Right lobe of liver (tissue), 4 donors: ENCODE results near the gene EDA.

ENCODE experiments used
- POLR2A ChIP-seq: fragments of 450-650 bp; IDR thresholded peaks from one replicate; pipeline ENCODE4 v1.6.1; 2017; ENCODE audit warnings: antibody characterized with exemption, mild to moderate bottlenecking
- TF ChIP-seq, protein P1 (sequence below), 4 donors: fragments of 200-600 bp in 3 of 4; fragments of 450-650 bp in 1 of 4; IDR thresholded peaks; one replicate each; pipeline versions ENCODE4 v1.5.1 to v1.8.0; 2016 to 2022; ENCODE audit warnings: antibody characterized with exemption in 4 of 4, mild to moderate bottlenecking in 2 of 4
- donor health status: DM: no; HTN: no; CAD: no.
- donor health status: DM: no; HTN: no; CAD: no.
- donor health status: DM: no; HTN: yes; CAD: no.

DNA sequence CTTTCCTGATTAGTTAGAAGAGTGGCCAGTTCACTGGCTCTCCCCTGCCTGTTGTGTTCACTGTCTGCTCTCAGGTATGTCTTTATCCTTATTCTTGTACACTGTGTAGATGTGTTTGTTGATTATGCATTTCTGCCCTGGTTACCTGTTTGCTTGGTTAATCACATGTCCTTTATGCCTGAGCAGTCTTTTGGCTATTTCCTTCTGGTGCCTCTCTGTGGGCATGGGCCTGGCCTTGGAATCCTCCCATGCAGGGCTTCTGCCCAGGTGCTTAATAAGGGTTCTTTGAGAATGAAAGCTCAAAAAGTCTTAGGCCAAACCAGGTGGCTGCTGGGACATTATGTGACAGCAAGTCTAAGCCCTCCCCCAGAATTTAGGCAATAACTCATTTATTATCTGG is 472.8 kb downstream of the EDA start:
- TF ChIP-seq, protein P1, sequence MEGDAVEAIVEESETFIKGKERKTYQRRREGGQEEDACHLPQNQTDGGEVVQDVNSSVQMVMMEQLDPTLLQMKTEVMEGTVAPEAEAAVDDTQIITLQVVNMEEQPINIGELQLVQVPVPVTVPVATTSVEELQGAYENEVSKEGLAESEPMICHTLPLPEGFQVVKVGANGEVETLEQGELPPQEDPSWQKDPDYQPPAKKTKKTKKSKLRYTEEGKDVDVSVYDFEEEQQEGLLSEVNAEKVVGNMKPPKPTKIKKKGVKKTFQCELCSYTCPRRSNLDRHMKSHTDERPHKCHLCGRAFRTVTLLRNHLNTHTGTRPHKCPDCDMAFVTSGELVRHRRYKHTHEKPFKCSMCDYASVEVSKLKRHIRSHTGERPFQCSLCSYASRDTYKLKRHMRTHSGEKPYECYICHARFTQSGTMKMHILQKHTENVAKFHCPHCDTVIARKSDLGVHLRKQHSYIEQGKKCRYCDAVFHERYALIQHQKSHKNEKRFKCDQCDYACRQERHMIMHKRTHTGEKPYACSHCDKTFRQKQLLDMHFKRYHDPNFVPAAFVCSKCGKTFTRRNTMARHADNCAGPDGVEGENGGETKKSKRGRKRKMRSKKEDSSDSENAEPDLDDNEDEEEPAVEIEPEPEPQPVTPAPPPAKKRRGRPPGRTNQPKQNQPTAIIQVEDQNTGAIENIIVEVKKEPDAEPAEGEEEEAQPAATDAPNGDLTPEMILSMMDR (IDR thresholded peaks at IDR 0.05): no peak
- TF ChIP-seq POLR2A: no peak
